Gastroesophageal sphincter (tissue), 3 donors: ENCODE data around the gene C9orf50.

Experiments used
- CTCF ChIP-seq, 4 experiments: fragments of 200-600 bp in 2 of 4; fragments of 450-650 bp in 2 of 4; sonication (generic) in 1 of 4; IDR thresholded peaks; one replicate each; pipeline ENCODE4 v1.5.1; 2017 to 2019; ENCODE audit warnings: antibody characterized with exemption in 4 of 4, mild to moderate bottlenecking in 2 of 4, moderate library complexity in 2 of 4
- POLR2A ChIP-seq, 2 donors: fragments of 450-650 bp; IDR thresholded peaks; one replicate each; pipeline ENCODE4 v1.6.1; 2017; ENCODE audit warnings: antibody characterized with exemption in 2 of 2, mild to moderate bottlenecking in 2 of 2, moderate library complexity in 1 of 2
- POLR2AphosphoS5 ChIP-seq: sonication (generic); formaldehyde crosslinking; IDR thresholded peaks from one replicate; pipeline ENCODE4 v1.6.1; 2017; ENCODE audit warnings: antibody characterized with exemption

DNA sequence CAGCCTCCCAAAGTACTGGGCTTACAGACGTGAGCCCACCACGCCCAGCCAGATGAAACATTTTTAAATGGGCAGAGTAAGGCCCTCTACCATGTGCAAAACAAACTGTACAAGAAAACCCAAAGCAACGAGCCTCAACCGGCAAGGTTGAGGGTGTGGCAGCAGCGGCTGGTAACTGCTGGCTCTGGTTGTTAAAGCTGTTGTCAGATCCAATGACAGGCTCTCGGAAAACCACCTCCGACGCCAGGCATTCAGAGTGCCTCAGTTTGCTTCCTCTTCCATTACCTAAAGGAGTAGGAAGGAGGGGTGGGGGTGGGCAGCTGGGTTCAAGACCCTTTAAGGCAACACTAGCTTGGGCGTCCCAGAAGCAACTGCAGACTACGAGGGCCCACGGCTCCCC, 23.5 kb upstream of the C9orf50 start:
- TF ChIP-seq POLR2AphosphoS5 (no peak), POLR2A (IDR thresholded peaks at IDR 0.05) (no peak), CTCF (IDR thresholded peaks at IDR 0.05) (no peak)
